Measurements from ENCODE around the gene FRMD1.

Gene FRMD1

GRCh38 chr6:168034537-168034936, 44.5 kb downstream of the FRMD1 start:
- H3K4me1 ChIP-seq (ENCODE audit: insufficient read depth, poor library complexity, severe bottlenecking), result peaks cover 8% of the 10 kb centered on the region
- TF ChIP-seq, protein P1, sequence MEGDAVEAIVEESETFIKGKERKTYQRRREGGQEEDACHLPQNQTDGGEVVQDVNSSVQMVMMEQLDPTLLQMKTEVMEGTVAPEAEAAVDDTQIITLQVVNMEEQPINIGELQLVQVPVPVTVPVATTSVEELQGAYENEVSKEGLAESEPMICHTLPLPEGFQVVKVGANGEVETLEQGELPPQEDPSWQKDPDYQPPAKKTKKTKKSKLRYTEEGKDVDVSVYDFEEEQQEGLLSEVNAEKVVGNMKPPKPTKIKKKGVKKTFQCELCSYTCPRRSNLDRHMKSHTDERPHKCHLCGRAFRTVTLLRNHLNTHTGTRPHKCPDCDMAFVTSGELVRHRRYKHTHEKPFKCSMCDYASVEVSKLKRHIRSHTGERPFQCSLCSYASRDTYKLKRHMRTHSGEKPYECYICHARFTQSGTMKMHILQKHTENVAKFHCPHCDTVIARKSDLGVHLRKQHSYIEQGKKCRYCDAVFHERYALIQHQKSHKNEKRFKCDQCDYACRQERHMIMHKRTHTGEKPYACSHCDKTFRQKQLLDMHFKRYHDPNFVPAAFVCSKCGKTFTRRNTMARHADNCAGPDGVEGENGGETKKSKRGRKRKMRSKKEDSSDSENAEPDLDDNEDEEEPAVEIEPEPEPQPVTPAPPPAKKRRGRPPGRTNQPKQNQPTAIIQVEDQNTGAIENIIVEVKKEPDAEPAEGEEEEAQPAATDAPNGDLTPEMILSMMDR (IDR thresholded peaks at IDR 0.05; ENCODE audit: poor library complexity, severe bottlenecking), result no peak
- ATAC-seq (ENCODE audit: low read depth) (no peak), DNase-seq (ENCODE audit: low spot score) (no peak)
- H3K27ac ChIP-seq (ENCODE audit: poor library complexity, severe bottlenecking), result no peak overlapping the region
- no peaks in the 10 kb centered on the region for H3K36me3 ChIP-seq (ENCODE audit: low read depth)
- H3K9me3 ChIP-seq (ENCODE audit: severe bottlenecking), result peaks cover 3% of the 10 kb centered on the region
- H3K4me3 ChIP-seq (ENCODE audit: severe bottlenecking), result no peak overlapping the region
- no peaks in the 10 kb centered on the region for H3K27me3 ChIP-seq (ENCODE audit: insufficient read depth, poor library complexity, severe bottlenecking)

DNA sequence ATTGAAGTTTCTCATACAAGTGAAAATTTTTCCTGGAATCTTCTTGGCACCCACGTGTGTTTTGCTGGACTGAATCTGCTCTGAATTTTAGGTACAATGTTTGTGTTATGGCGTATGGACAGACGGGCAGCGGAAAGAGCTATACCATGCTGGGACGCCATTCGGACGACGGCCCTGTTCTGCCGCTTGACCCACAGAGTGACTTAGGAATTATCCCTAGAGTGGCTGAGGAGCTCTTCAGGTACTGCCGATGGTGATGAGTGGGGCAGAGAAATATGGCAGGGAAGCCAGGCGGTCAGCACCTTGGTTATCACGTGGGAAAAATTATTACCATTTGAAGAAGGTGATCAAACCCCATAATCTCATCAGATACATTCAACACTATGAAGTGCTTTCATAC, 45.2 kb downstream of the FRMD1 start:
- no peak overlapping the region for H3K27ac ChIP-seq (ENCODE audit: poor library complexity, severe bottlenecking)
- no peak overlapping the region for H3K4me3 ChIP-seq (ENCODE audit: severe bottlenecking)
- H3K36me3 ChIP-seq (ENCODE audit: low read depth), result no peaks in the 10 kb centered on the region
- TF ChIP-seq, protein P1 (IDR thresholded peaks at IDR 0.05; ENCODE audit: poor library complexity, severe bottlenecking), result no peak
- ATAC-seq (ENCODE audit: low read depth) (no peak), DNase-seq (ENCODE audit: low spot score) (no peak)
- no peaks in the 10 kb centered on the region for H3K9me3 ChIP-seq (ENCODE audit: severe bottlenecking)
- H3K4me1 ChIP-seq (ENCODE audit: insufficient read depth, poor library complexity, severe bottlenecking), result peaks cover 8% of the 10 kb centered on the region
- H3K27me3 ChIP-seq (ENCODE audit: insufficient read depth, poor library complexity, severe bottlenecking), result no peaks in the 10 kb centered on the region

DNA sequence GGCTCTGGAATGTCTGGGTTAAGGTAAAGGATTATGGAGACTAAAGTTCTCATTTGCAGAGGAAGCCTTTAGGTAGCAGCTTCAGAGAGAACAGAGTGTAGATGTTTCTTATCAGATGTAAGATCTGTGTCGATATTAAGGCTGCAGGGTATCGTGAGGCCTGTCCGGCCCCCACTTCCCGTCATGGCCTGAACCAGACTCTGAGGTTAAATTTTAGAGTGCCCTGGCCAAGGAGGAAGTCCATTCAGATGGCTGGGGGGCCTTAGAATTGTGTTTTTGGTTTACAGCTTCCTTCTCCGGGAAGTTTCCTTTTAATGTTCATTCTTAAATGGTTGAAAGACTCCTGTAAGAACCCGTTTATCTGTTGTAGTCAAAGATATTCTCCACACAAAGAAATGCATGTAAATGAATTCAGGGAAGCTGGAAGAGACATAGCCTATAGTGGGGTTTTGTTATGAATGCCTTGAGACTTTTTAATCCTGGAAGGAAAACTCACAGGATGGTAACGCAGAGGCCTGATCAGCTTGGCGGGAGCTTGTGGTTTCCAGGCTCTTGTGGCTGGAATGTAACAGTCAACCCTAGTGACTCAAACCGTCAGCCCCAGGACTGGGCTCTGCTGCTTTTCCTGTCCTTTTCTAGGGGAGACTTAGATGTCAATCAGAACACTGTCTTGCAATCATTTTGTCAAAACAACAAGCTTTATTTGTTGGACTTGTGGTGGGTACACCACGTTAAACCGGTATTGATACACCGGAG, 46.8 kb downstream of the FRMD1 start:
- ATAC-seq (ENCODE audit: low read depth), result peak; percentile 57; the same call in 2 of the 3 replicates
- Histone ChIP-seq H3K4me3 (ENCODE audit: severe bottlenecking) (no peak overlapping the region), H3K36me3 (ENCODE audit: low read depth) (no peaks in the 10 kb centered on the region), H3K9me3 (ENCODE audit: severe bottlenecking) (no peaks in the 10 kb centered on the region), H3K27ac (ENCODE audit: poor library complexity, severe bottlenecking) (no peak overlapping the region), H3K27me3 (ENCODE audit: insufficient read depth, poor library complexity, severe bottlenecking) (no peaks in the 10 kb centered on the region), H3K4me1 (ENCODE audit: insufficient read depth, poor library complexity, severe bottlenecking) (peaks cover 8% of the 10 kb centered on the region)
- no peak for DNase-seq (ENCODE audit: low spot score)
- TF ChIP-seq, protein P1 (IDR thresholded peaks at IDR 0.05; ENCODE audit: poor library complexity, severe bottlenecking), result no peak

DNA sequence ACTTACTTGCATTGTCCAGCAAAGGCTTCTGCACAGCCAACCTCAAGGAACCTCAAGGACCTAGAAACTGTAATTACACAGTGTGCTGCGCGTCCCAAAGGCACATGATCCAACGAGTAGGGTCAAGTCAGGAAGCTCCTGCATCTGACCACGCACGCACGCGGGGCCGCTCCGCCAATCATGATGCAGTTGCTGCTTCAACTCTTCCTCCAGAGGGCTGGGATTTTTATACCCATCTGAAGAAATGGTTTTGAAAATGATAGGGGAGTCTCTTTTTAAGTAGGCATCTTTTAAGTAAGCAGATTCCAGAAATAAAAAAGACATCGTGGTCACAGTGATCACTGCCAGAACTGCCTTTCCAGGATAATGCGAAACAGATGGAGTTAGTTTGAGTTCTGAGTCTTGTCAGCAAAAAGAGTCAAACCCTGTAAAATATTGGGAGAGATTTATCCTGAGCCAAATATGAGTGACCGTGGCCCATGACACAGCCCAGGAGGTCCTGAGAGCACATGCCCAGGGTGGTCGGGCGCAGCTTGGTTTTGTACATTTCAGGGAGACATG, 47.5 kb downstream of the FRMD1 start:
- Histone ChIP-seq H3K36me3 (ENCODE audit: low read depth) (no peaks in the 10 kb centered on the region), H3K4me1 (ENCODE audit: insufficient read depth, poor library complexity, severe bottlenecking) (peaks cover 6% of the 10 kb centered on the region), H3K9me3 (ENCODE audit: severe bottlenecking) (no peaks in the 10 kb centered on the region), H3K4me3 (ENCODE audit: severe bottlenecking) (no peak overlapping the region), H3K27ac (ENCODE audit: poor library complexity, severe bottlenecking) (no peak overlapping the region), H3K27me3 (ENCODE audit: insufficient read depth, poor library complexity, severe bottlenecking) (no peaks in the 10 kb centered on the region)
- TF ChIP-seq, protein P1 (IDR thresholded peaks at IDR 0.05; ENCODE audit: poor library complexity, severe bottlenecking), result no peak
- no peak for DNase-seq (ENCODE audit: low spot score)
- no peak for ATAC-seq (ENCODE audit: low read depth)

DNA sequence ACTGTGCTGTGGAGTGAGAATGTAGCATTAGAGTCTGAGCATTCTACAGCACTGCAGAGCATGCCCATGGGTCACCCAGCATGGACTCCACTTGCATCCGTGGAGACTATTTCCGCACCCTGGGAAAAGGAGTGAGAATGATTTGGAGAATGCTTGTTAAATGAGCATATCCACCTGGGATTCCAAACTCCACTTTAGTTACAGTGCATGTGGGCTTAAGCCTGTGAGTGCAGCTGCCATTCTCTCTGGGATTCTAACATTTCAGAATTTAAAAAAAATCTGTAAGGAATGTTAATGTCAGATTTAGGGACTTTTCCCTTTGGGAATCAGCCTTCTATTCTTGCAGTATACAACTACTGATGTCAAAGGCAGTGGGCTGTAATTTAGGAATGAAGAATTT, 48.1 kb downstream of the FRMD1 start:
- Histone ChIP-seq H3K4me3 (ENCODE audit: severe bottlenecking) (no peak overlapping the region), H3K27me3 (ENCODE audit: insufficient read depth, poor library complexity, severe bottlenecking) (no peaks in the 10 kb centered on the region), H3K36me3 (ENCODE audit: low read depth) (no peaks in the 10 kb centered on the region), H3K4me1 (ENCODE audit: insufficient read depth, poor library complexity, severe bottlenecking) (peaks cover under 1% of the 10 kb centered on the region), H3K27ac (ENCODE audit: poor library complexity, severe bottlenecking) (no peak overlapping the region), H3K9me3 (ENCODE audit: severe bottlenecking) (no peaks in the 10 kb centered on the region)
- TF ChIP-seq, protein P1 (IDR thresholded peaks at IDR 0.05; ENCODE audit: poor library complexity, severe bottlenecking), result no peak
- no peak for ATAC-seq (ENCODE audit: low read depth)
- DNase-seq (ENCODE audit: low spot score), result no peak

All from RWPE2 (cell line).